HG03097 (cell line): Measurements from ENCODE around the gene TMEM60.
A peak's percentile ranks its signal among the peaks of the same experiment; 100 is the strongest.

Experiments used
- ATAC-seq: cut with Tn5 transposase; IDR thresholded peaks from one replicate; pipeline ENCODE4 v1.9.1; 2021; ENCODE audit not compliant: unreplicated experiment, low FRiP score

Gene TMEM60

GRCh38 chr7:77782383-77782782 is 15.9 kb downstream of the TMEM60 start:
- ATAC-seq, result no peak

GRCh38 chr7:77778535-77778934 is 19.7 kb downstream of the TMEM60 start:
- ATAC-seq, result no peak

- no peak for ATAC-seq
Observed at GRCh38 chr7:77771901-77772300, 26.3 kb downstream of the TMEM60 start.

- ATAC-seq, result no peak
Observed at GRCh38 chr7:77770316-77770715, 27.9 kb downstream of the TMEM60 start.

GRCh38 chr7:77766801-77767605 is 31.2 kb downstream of the TMEM60 start:
- no peak for ATAC-seq

GRCh38 chr7:77765906-77766800 is 32.1 kb downstream of the TMEM60 start:
- ATAC-seq, result no peak

- ATAC-seq, result no peak
Observed at GRCh38 chr7:77765481-77765880, 32.8 kb downstream of the TMEM60 start.

- ATAC-seq, result no peak
Observed at GRCh38 chr7:77760809-77761453, 37.3 kb downstream of the TMEM60 start.

- no peak for ATAC-seq
Observed at GRCh38 chr7:77759294-77759889, 38.8 kb downstream of the TMEM60 start.

- ATAC-seq, result peak; percentile 63
Observed at GRCh38 chr7:77757589-77757988, 40.6 kb downstream of the TMEM60 start.

- ATAC-seq, result no peak
Observed at GRCh38 chr7:77753173-77753572, 45.1 kb downstream of the TMEM60 start.

- ATAC-seq, result no peak
Observed at GRCh38 chr7:77752016-77752415, 46.2 kb downstream of the TMEM60 start.

- no peak for ATAC-seq
Observed at GRCh38 chr7:77747718-77748117, 50.5 kb downstream of the TMEM60 start.

- ATAC-seq, result no peak
Observed at GRCh38 chr7:77747178-77747577, 51.1 kb downstream of the TMEM60 start.

- no peak for ATAC-seq
Observed at GRCh38 chr7:77746824-77747165, 51.4 kb downstream of the TMEM60 start.

GRCh38 chr7:77746164-77746823 is 51.9 kb downstream of the TMEM60 start:
- ATAC-seq, result no peak

GRCh38 chr7:77745746-77746145 is 52.5 kb downstream of the TMEM60 start:
- no peak for ATAC-seq
